GM19455 (cell line): ENCODE results near the gene LDLRAD4.

Experiments
- ATAC-seq: cut with Tn5 transposase; IDR thresholded peaks from one replicate; pipeline ENCODE4 v1.9.1; 2021; ENCODE audit not compliant: unreplicated experiment

Gene LDLRAD4

DNA sequence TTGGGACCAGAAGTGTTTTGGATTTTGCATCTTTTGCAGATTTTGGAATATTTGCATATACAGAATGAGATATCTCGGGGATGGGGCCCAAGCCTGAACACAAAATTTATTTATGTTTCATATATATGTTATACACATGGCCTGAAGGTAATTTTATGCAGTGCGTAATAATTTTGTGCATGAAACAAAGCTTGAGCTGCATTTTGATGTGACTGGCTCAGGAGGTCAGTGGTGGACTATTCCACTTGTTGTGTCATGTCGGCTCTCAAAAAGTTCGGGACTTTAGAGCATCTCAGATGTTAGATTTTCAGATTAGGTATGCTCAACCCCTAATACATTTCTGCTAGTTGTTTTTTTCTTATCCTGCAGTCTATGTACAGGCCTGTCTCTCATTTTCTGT is 362.4 kb downstream of the LDLRAD4 start:
- ATAC-seq = no peak

- ATAC-seq = no peak
Observed at GRCh38 chr18:13581496-13582177, 363.1 kb downstream of the LDLRAD4 start.

- ATAC-seq = no peak
Observed at GRCh38 chr18:13582178-13582670, 363.7 kb downstream of the LDLRAD4 start.

GRCh38 chr18:13583576-13584550 is 365.3 kb downstream of the LDLRAD4 start:
- ATAC-seq = no peak

DNA sequence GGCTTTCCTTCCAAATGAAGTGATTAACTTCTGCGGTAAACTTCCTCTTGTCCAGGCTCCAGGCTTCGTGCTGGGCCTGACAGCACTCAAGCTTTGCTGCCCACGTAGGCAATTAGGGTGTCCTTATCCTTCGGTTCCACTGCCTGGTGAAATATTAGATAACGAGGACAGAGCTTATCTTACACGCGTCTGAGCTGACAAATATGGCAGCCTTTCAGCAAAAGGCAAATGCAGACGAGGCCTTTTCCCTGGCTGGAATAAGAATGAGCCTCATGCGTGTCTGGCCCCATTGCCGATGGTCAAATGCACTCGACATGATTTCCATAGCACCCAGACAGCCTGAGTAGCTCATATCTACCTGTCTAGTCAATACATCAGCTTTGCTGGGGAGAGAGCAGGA is 366.3 kb downstream of the LDLRAD4 start:
- ATAC-seq = no peak

DNA sequence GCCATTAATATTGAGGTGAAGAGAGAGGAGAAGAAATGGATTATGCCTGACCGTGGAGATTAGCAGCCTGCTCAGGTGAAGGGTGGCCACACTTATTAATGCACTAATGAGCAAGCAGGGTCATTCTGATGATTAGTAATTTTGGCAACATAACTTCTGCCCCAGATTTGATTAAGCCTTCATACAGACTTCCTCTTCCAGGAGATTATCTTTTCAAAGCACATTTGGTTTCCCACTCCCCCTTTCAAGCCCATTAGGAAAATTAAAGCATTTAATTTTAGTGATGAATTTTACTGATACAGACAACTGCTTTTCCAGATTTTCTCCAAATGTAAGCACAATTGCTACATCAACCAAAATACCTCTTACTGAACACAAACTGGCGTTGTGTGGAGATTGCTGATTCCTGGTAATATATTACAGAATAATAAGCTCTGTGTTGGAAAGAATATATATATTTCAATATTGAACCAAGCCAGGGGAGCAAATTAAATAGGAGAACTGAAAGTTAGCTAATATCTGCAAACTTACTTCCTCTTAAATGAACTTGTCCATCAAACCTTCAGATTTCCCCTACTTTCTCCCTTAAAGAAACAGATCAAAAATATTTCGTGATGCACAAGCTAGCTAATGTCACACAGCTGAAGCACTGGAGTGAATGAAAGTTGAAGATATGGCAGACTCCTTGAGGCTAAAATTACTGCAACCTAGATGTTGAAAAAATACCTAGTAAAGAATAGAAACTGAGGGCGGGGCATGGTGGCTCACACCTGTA is 367.0 kb downstream of the LDLRAD4 start:
- no peak for ATAC-seq

DNA sequence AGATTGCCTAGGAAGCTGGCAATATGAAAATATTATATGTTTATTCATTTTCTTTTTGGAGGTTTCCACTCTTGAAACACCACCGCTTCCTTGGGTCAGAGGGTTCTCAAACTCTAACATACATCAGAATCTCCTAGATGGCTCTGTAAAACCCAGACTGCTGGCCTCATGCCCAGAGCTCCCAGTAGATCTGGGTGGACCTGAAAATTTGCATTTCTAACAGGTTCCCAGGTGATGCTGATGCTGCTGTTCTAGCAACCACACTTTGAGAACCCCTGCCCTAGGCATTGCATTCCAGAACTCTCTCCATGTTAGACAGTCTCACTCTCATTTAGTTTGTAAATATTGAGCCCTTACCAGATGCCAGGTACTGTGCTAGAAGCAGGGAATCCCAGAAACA is 368.4 kb downstream of the LDLRAD4 start:
- no peak for ATAC-seq

DNA sequence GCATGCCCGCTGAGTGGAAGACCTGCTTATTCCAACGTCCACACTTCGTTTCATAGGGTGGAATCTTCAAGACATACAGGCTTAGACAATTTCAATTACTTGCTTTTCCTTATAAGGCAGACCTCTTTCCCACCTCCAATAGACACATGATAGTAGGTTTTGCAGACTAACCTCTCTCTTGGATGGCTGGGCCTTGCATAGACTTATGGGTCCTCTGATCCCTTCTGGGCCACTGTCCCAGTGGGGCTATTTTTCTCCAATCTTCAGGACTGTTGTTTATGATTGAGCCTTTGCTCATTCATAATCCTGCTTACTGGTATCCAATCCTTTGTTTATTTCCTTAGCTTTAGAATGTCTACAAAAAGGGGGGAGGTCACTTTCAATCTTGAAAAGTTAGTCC is 368.9 kb downstream of the LDLRAD4 start:
- no peak for ATAC-seq

DNA sequence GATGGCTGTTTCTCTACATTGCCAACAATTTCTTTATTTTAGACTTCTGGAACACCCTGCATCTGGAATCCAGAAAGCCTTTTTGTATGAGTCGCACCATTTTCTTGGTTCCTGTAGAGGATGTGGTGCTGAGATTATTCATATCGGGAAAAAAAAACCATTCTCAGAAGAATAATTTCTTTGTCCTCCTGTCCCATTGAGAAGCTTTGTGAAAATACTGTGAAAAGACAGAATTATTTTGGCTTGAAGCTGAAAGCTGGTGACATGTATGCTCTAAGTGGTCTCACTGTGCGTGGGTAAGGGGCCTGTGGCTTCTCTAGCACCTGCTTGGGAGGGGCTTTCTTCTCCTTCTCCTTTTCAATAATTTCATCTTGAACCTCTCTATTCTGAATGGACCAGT is 369.4 kb downstream of the LDLRAD4 start:
- no peak for ATAC-seq

GRCh38 chr18:13589316-13589715 is 370.8 kb downstream of the LDLRAD4 start:
- ATAC-seq = no peak

GRCh38 chr18:13589943-13590342 is 371.4 kb downstream of the LDLRAD4 start:
- no peak for ATAC-seq

DNA sequence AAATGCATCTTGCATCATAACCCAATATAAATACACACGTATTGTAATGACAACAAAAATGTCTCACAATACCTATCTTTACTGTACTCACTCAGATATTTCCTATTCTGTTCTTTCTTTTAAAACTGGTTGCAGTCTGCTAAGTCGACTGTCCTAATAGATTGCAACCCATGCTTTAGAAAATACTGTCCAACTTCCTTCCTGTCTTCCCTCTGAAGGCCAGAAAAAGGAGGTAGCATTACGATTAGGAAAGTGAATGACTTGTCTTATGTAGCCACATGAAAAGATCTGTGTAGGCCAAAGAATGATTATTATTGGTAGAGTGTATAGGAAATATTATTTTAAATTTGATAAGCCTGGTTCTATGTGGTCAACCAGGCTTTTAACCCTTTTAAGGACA is 373.7 kb downstream of the LDLRAD4 start:
- ATAC-seq = no peak

GRCh38 chr18:13594551-13594950 is 376.0 kb downstream of the LDLRAD4 start:
- ATAC-seq = no peak

- no peak for ATAC-seq
Observed at GRCh38 chr18:13597068-13597467, 378.5 kb downstream of the LDLRAD4 start.

- ATAC-seq = no peak
Observed at GRCh38 chr18:13598591-13598990, 380.0 kb downstream of the LDLRAD4 start.

DNA sequence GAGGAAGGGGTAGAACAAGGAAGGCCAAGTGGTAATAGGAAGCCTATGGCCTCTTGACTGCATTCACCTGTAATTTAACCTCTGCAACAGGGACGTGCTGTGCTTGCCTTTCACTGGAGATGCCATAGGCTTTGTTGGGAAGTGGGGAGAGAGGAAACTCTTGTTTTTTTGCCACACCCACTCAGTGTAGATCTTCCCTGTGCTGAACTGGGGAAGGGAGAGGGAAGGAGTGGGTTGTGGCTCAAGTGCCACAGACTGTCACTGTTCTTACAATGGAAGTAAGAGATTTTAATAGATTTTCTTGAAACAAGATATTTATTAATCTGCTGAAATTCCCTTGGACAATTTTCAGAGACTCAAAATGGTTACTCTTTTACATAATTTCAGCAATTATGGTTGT is 380.5 kb downstream of the LDLRAD4 start:
- ATAC-seq = no peak

- ATAC-seq = no peak
Observed at GRCh38 chr18:13603304-13604019, 384.9 kb downstream of the LDLRAD4 start.

DNA sequence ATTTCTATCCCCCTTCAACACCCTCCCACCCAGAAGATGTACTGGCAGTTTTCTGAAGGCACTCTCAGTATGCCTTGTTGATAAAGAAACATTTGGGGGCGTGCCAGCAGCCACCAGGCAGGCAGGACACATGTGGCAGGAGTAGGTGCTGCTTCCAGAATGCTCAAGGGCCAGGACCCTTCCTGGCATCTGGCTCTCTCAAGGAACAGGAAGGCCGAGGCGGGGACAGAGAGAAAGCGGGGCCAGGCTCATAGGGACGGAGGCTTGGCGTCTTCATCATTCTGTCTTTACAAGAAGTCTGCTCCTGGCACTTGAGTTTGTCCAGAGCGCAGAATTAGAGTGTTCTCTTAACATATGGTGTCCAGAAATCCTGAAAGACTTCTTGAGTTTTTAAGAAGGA is 386.2 kb downstream of the LDLRAD4 start:
- no peak for ATAC-seq

DNA sequence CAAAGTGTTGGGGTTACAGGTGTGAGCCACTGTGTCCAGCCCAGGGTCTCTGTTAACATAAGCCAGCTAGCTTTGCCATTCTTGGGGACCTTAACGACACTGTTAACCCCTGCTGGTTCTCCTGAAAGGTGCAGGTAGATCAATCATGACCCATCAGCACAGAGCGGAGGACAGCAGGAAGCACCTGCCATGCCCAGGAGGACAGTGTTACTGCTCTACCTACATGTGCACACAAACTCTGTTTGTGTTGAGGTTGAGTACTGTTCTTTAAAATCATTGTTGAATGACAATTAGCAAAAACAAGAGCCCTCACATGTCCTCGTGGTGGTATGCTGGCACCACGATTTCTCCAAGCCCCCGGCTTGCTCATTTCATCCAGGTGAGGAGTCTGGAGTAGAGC is 386.9 kb downstream of the LDLRAD4 start:
- ATAC-seq = no peak

GRCh38 chr18:13605901-13606300 is 387.3 kb downstream of the LDLRAD4 start:
- no peak for ATAC-seq
